ENCODE measurements around the gene DHDDS. TPM values are rescaled to one million over a fixed set of nuclear protein-coding genes. Genes with fewer than 3 reads are reported as not detected.

DHDDS gene
- total and polyA plus RNA-seq, 5 donors from 2014 or later, result 24.1 to 40.3 (median 25.8) TPM

DNA sequence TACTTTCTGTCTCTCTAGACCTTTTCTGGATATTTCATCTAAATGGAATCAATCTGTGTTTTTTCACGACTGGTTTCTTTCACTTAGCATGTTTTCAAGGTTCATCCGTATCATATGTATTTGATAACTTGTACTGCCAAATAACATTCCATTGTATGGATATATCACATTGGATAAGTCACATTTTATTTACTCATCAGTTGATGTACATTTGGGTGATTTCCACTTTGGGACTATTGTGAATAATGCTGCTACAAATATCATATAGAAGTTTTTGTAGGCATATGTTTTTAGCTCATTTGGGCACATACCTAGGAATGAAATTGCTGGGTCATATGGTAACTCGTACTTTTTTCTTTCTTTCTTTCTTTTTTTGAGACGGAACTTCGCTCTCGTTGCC, 46.9 kb downstream of the DHDDS start:
- peaks cover 0 to 1% (median 0%) of the 10 kb centered on the region in 7 donors for H3K9me3 Mint-ChIP-seq
- H3K27ac ChIP-seq (ENCODE audit: insufficient read depth, low read length, poor library complexity, severe bottlenecking), result no peak overlapping the region
- H3K4me3 Mint-ChIP-seq, result peak overlapping the region in 2 of 4 donors; percentile 48 to 73
- H3K27me3 Mint-ChIP-seq, result no peaks in the 10 kb centered on the region
- H3K27ac Mint-ChIP-seq, result peak overlapping the region in 1 of 3 donors; percentile 25
- H3K36me3 ChIP-seq (ENCODE audit: control insufficient read depth, insufficient read depth, low read length), result peaks cover 37% of the 10 kb centered on the region
- no peak for ATAC-seq (ENCODE audit: low read depth in 2 of 2)
- no peaks in the 10 kb centered on the region for H3K9me3 ChIP-seq (ENCODE audit: control insufficient read depth in 2 of 2, low read length in 2 of 2)
- H3K4me1 ChIP-seq (ENCODE audit: control insufficient read depth, insufficient read depth, low read length, poor library complexity, severe bottlenecking), result peaks cover 9% of the 10 kb centered on the region
- H3K4me1 Mint-ChIP-seq, result peaks cover 26 to 40% (median 28%) of the 10 kb centered on the region in 4 donors
- H3K27me3 ChIP-seq (ENCODE audit: control insufficient read depth, insufficient read depth, low read length), result no peaks in the 10 kb centered on the region
- peaks cover 22% of the 10 kb centered on the region for H3K36me3 Mint-ChIP-seq
- DNase-seq, result no peak
- no peak overlapping the region for H3K4me3 ChIP-seq (ENCODE audit: low read depth, low read length)

DNA sequence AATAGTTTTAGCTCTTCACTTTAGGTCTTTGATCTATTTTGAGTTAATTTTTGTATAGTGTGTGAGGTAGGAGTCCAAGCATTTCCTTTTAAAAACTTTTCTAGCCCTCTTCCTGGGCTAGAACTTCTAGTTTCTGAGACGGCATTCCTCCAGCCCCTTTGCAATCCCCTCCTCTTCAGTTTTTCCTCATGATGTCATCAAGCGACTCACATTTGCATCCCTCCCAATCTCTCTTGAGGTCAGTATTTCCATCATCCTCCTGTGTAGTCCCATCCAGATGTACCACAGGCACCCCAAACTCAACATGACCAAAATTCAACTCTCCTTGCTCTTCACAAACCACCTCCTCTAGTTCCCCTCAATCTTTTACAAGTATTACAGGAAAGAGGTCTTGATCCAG, 50.8 kb downstream of the DHDDS start:
- Histone ChIP-seq H3K27me3 (ENCODE audit: control insufficient read depth, insufficient read depth, low read length) (no peaks in the 10 kb centered on the region), H3K4me1 (ENCODE audit: control insufficient read depth, insufficient read depth, low read length, poor library complexity, severe bottlenecking) (no peaks in the 10 kb centered on the region), H3K9me3 (ENCODE audit: control insufficient read depth in 2 of 2, low read length in 2 of 2) (no peaks in the 10 kb centered on the region), H3K36me3 (ENCODE audit: control insufficient read depth, insufficient read depth, low read length) (peaks cover 6% of the 10 kb centered on the region), H3K4me3 (ENCODE audit: low read depth, low read length) (no peak overlapping the region), H3K27ac (ENCODE audit: insufficient read depth, low read length, poor library complexity, severe bottlenecking) (no peak overlapping the region)
- no peaks in the 10 kb centered on the region for H3K27me3 Mint-ChIP-seq
- H3K4me1 Mint-ChIP-seq, result peaks cover 0 to 14% (median 8%) of the 10 kb centered on the region in 4 donors
- peaks cover 4% of the 10 kb centered on the region for H3K36me3 Mint-ChIP-seq
- H3K9me3 Mint-ChIP-seq, result peaks cover 0 to 1% (median 0%) of the 10 kb centered on the region in 7 donors
- H3K4me3 Mint-ChIP-seq, result no peak overlapping the region
- ATAC-seq (ENCODE audit: low read depth in 2 of 2) (no peak), DNase-seq (no peak)
- peak overlapping the region in 2 of 3 donors; percentile 70 to 83 for H3K27ac Mint-ChIP-seq

DNA sequence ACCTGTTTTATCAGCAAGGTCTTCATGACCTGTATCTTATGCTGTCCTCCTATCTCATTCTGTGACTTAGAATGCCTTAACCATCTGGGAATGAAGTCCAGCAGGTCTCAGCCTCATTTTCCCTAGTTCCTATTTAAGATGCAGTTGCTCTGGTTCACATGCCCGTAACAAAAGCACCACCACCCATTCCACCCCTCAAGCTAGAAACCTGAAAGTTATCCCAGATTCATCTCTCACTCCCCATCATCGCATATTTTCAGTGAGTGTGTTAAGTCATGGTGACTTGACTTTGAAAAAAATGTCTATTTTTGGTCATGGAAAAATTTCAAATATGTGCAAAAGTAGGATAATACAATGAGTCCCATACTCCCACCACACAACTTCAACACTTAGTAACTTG, 51.9 kb downstream of the DHDDS start:
- Mint-ChIP-seq H3K36me3 (peaks cover under 1% of the 10 kb centered on the region), H3K27ac (peak overlapping the region in 1 of 3 donors; percentile 43), H3K4me1 (peaks cover 0 to 14% (median 4%) of the 10 kb centered on the region in 4 donors), H3K4me3 (peak overlapping the region in 1 of 4 donors; percentile 25), H3K9me3 (peaks cover 0 to 1% (median 0%) of the 10 kb centered on the region in 7 donors), H3K27me3 (no peaks in the 10 kb centered on the region)
- H3K9me3 ChIP-seq (ENCODE audit: control insufficient read depth in 2 of 2, low read length in 2 of 2), result no peaks in the 10 kb centered on the region
- no peak overlapping the region for H3K4me3 ChIP-seq (ENCODE audit: low read depth, low read length)
- DNase-seq, result no peak
- H3K36me3 ChIP-seq (ENCODE audit: control insufficient read depth, insufficient read depth, low read length), result peaks cover 3% of the 10 kb centered on the region
- no peak for ATAC-seq (ENCODE audit: low read depth in 2 of 2)
- H3K4me1 ChIP-seq (ENCODE audit: control insufficient read depth, insufficient read depth, low read length, poor library complexity, severe bottlenecking), result no peaks in the 10 kb centered on the region
- H3K27ac ChIP-seq (ENCODE audit: insufficient read depth, low read length, poor library complexity, severe bottlenecking), result no peak overlapping the region
- H3K27me3 ChIP-seq (ENCODE audit: control insufficient read depth, insufficient read depth, low read length), result no peaks in the 10 kb centered on the region

DNA sequence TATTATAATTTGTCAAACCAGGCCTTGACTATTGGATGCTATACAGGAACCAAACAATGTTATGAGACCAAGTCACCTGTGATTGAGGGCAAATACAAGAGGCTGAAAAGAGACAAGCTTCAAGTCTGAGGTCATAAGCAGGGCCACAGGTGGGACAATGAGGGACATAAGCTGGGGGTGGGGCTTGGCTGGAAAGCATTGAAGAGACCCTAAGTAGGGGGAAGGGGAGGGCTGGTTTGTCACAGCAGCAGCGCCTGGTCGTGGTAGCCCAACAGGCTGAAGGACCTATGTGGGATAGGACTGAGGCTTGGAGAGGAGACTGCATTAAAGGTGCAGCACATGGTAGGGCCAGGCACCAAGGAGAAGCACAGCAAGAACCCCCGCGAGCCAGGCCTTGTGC, 58.0 kb downstream of the DHDDS start:
- no peak overlapping the region for H3K4me3 Mint-ChIP-seq
- no peaks in the 10 kb centered on the region for H3K36me3 ChIP-seq (ENCODE audit: control insufficient read depth, insufficient read depth, low read length)
- H3K4me1 ChIP-seq (ENCODE audit: control insufficient read depth, insufficient read depth, low read length, poor library complexity, severe bottlenecking), result no peaks in the 10 kb centered on the region
- H3K27me3 Mint-ChIP-seq, result peaks cover 5% of the 10 kb centered on the region
- no peaks in the 10 kb centered on the region for H3K27me3 ChIP-seq (ENCODE audit: control insufficient read depth, insufficient read depth, low read length)
- no peaks in the 10 kb centered on the region for H3K36me3 Mint-ChIP-seq
- H3K4me1 Mint-ChIP-seq, result peaks cover 0 to under 1% (median 0%) of the 10 kb centered on the region in 4 donors
- H3K9me3 ChIP-seq (ENCODE audit: control insufficient read depth in 2 of 2, low read length in 2 of 2), result no peaks in the 10 kb centered on the region
- no peak overlapping the region for H3K27ac ChIP-seq (ENCODE audit: insufficient read depth, low read length, poor library complexity, severe bottlenecking)
- ATAC-seq (ENCODE audit: low read depth in 2 of 2) (no peak), DNase-seq (no peak)
- no peak overlapping the region for H3K4me3 ChIP-seq (ENCODE audit: low read depth, low read length)
- no peak overlapping the region for H3K27ac Mint-ChIP-seq
- H3K9me3 Mint-ChIP-seq, result no peaks in the 10 kb centered on the region

DNA sequence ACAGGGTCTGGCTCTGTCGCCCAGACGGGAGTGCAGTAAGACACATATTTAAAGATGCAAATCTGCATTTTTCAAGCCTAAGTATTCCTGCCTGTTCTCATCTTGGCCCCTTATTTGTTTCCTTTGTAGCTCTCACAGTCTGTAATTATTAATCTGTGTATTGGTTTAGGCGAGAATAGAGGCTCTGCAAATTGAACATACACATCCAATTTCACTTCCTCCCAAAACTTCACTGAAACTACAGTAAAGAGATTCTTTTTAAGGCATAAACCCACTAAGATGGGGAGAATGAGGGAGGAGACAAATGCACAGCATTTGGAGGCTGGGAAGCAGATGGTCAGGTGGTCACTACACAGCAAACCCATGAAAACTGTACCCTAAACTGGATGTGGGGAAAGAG, 61.1 kb downstream of the DHDDS start:
- Mint-ChIP-seq H3K27me3 (peaks cover 5% of the 10 kb centered on the region), H3K27ac (no peak overlapping the region), H3K4me3 (no peak overlapping the region), H3K9me3 (no peaks in the 10 kb centered on the region), H3K36me3 (no peaks in the 10 kb centered on the region), H3K4me1 (no peaks in the 10 kb centered on the region)
- Histone ChIP-seq H3K9me3 (ENCODE audit: control insufficient read depth in 2 of 2, low read length in 2 of 2) (no peaks in the 10 kb centered on the region), H3K4me3 (ENCODE audit: low read depth, low read length) (no peak overlapping the region), H3K27ac (ENCODE audit: insufficient read depth, low read length, poor library complexity, severe bottlenecking) (no peak overlapping the region), H3K36me3 (ENCODE audit: control insufficient read depth, insufficient read depth, low read length) (no peaks in the 10 kb centered on the region), H3K4me1 (ENCODE audit: control insufficient read depth, insufficient read depth, low read length, poor library complexity, severe bottlenecking) (no peaks in the 10 kb centered on the region), H3K27me3 (ENCODE audit: control insufficient read depth, insufficient read depth, low read length) (no peaks in the 10 kb centered on the region)
- DNase-seq (no peak), ATAC-seq (ENCODE audit: low read depth in 2 of 2) (no peak)

DNA sequence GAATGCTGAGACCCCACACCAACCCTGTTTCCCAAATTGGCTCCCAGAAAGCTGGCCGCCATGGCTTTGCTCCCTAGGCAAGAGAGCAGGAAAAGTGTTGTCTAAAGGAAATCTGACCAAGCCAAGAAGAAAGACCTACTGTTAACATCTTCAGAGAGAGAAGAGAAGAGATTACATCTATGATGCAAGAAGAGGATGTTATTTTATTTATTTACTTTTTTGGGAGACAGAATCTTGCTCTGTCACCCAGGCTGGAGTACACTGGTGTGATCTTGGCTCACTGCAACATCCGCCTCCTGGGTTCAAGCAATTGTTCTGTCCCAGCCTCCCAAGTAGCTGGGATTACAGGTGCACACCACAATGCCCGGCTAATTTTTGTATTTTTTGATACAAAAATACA, 61.8 kb downstream of the DHDDS start:
- ATAC-seq (ENCODE audit: low read depth in 2 of 2) (no peak), DNase-seq (no peak)
- H3K9me3 Mint-ChIP-seq, result no peaks in the 10 kb centered on the region
- no peaks in the 10 kb centered on the region for H3K36me3 ChIP-seq (ENCODE audit: control insufficient read depth, insufficient read depth, low read length)
- H3K27me3 ChIP-seq (ENCODE audit: control insufficient read depth, insufficient read depth, low read length), result no peaks in the 10 kb centered on the region
- peaks cover 5% of the 10 kb centered on the region for H3K27me3 Mint-ChIP-seq
- no peak overlapping the region for H3K4me3 Mint-ChIP-seq
- no peak overlapping the region for H3K27ac ChIP-seq (ENCODE audit: insufficient read depth, low read length, poor library complexity, severe bottlenecking)
- H3K36me3 Mint-ChIP-seq, result no peaks in the 10 kb centered on the region
- H3K27ac Mint-ChIP-seq, result peak overlapping the region in 2 of 3 donors; percentile 52 to 83
- H3K4me1 ChIP-seq (ENCODE audit: control insufficient read depth, insufficient read depth, low read length, poor library complexity, severe bottlenecking), result no peaks in the 10 kb centered on the region
- no peaks in the 10 kb centered on the region for H3K9me3 ChIP-seq (ENCODE audit: control insufficient read depth in 2 of 2, low read length in 2 of 2)
- H3K4me1 Mint-ChIP-seq, result peaks cover 0 to 1% (median under 1%) of the 10 kb centered on the region in 4 donors
- H3K4me3 ChIP-seq (ENCODE audit: low read depth, low read length), result no peak overlapping the region

DNA sequence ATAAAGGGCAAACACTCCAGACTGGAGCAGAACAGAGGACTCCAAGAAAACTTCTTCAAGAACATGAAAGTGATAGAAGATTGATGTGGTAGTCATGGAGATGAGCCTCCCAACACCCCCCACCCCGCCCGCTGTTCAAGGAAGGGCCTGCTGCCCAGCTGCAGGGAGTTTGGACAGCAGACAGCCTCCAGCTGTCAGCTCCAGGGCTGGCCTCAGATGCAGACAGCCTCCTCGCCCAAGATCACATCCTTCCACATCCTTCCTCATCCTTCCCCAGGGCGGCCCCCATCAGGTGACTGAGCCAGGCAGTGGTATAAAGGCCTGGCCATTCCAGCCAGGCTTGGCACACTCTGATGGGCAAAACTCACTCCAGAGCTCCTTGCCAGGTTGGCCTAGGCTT, 64.7 kb downstream of the DHDDS start:
- Histone ChIP-seq H3K4me1 (ENCODE audit: control insufficient read depth, insufficient read depth, low read length, poor library complexity, severe bottlenecking) (peaks cover 13% of the 10 kb centered on the region), H3K27ac (ENCODE audit: insufficient read depth, low read length, poor library complexity, severe bottlenecking) (no peak overlapping the region), H3K4me3 (ENCODE audit: low read depth, low read length) (no peak overlapping the region), H3K9me3 (ENCODE audit: control insufficient read depth in 2 of 2, low read length in 2 of 2) (no peaks in the 10 kb centered on the region), H3K27me3 (ENCODE audit: control insufficient read depth, insufficient read depth, low read length) (no peaks in the 10 kb centered on the region), H3K36me3 (ENCODE audit: control insufficient read depth, insufficient read depth, low read length) (no peaks in the 10 kb centered on the region)
- H3K27ac Mint-ChIP-seq, result peak overlapping the region in 1 of 3 donors; percentile 41
- H3K9me3 Mint-ChIP-seq, result no peaks in the 10 kb centered on the region
- DNase-seq (no peak), ATAC-seq (ENCODE audit: low read depth in 2 of 2) (no peak)
- H3K27me3 Mint-ChIP-seq, result no peaks in the 10 kb centered on the region
- no peaks in the 10 kb centered on the region for H3K36me3 Mint-ChIP-seq
- H3K4me1 Mint-ChIP-seq, result peaks cover 0 to 10% (median 5%) of the 10 kb centered on the region in 4 donors
- no peak overlapping the region for H3K4me3 Mint-ChIP-seq

DNA sequence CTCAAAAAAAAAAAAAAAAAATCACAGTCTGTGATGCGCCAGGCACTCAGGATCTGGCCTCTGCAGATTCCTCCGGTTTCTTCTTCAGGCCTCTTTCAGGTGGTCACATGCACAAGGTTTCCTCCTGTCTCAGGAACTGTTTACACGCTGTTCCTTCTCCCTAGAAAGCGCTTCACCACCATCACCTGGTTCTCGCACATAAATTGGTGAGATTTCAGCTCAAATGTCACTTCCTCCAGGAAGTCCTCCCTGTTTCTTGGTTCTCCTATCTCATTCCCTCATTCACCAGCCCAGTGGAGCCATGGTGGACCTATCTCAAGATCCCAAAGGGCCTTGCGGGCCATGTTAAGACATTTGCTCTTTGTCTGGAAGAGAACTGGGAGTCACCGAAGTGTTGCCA, 66.8 kb downstream of the DHDDS start:
- DNase-seq, result no peak
- peaks cover 0 to 2% (median 0%) of the 10 kb centered on the region in 7 donors for H3K9me3 Mint-ChIP-seq
- Histone ChIP-seq H3K27me3 (ENCODE audit: control insufficient read depth, insufficient read depth, low read length) (no peaks in the 10 kb centered on the region), H3K27ac (ENCODE audit: insufficient read depth, low read length, poor library complexity, severe bottlenecking) (no peak overlapping the region), H3K36me3 (ENCODE audit: control insufficient read depth, insufficient read depth, low read length) (no peaks in the 10 kb centered on the region), H3K4me1 (ENCODE audit: control insufficient read depth, insufficient read depth, low read length, poor library complexity, severe bottlenecking) (peaks cover 14% of the 10 kb centered on the region), H3K4me3 (ENCODE audit: low read depth, low read length) (no peak overlapping the region), H3K9me3 (ENCODE audit: control insufficient read depth in 2 of 2, low read length in 2 of 2) (no peaks in the 10 kb centered on the region)
- no peaks in the 10 kb centered on the region for H3K27me3 Mint-ChIP-seq
- peak overlapping the region in 2 of 4 donors; percentile 56 to 86 for H3K4me3 Mint-ChIP-seq
- peak overlapping the region in 2 of 3 donors; percentile 49 to 53 for H3K27ac Mint-ChIP-seq
- no peak for ATAC-seq (ENCODE audit: low read depth in 2 of 2)
- H3K36me3 Mint-ChIP-seq, result no peaks in the 10 kb centered on the region
- peaks cover 0 to 17% (median 9%) of the 10 kb centered on the region in 4 donors for H3K4me1 Mint-ChIP-seq
